Loucy (cell line): ENCODE data around the gene MN1.

Experiments used
- EZH2phosphoT487 ChIP-seq: fragments of 200-600 bp; IDR thresholded peaks from 2 replicates; pipeline ENCODE4 v1.6.1; 2018; ENCODE audit warnings: antibody characterized with exemption, mild to moderate bottlenecking, moderate library complexity, borderline replicate concordance
- TF ChIP-seq, protein P1 (sequence below): fragments of 200-600 bp; sonication (generic); conservative IDR thresholded peaks from 2 replicates; pipeline ENCODE4 v1.5.1; 2014; ENCODE audit warnings: mild to moderate bottlenecking, antibody characterized with exemption, low read length

- no peak for TF ChIP-seq EZH2phosphoT487
- TF ChIP-seq, protein P1, sequence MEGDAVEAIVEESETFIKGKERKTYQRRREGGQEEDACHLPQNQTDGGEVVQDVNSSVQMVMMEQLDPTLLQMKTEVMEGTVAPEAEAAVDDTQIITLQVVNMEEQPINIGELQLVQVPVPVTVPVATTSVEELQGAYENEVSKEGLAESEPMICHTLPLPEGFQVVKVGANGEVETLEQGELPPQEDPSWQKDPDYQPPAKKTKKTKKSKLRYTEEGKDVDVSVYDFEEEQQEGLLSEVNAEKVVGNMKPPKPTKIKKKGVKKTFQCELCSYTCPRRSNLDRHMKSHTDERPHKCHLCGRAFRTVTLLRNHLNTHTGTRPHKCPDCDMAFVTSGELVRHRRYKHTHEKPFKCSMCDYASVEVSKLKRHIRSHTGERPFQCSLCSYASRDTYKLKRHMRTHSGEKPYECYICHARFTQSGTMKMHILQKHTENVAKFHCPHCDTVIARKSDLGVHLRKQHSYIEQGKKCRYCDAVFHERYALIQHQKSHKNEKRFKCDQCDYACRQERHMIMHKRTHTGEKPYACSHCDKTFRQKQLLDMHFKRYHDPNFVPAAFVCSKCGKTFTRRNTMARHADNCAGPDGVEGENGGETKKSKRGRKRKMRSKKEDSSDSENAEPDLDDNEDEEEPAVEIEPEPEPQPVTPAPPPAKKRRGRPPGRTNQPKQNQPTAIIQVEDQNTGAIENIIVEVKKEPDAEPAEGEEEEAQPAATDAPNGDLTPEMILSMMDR: no peak
These were observed 8.0 kb downstream of the MN1 start for GRCh38 chr22:27793576-27793975.
